HG03097 (cell line): ENCODE measurements around the gene CCDC88A.
"Not testable (repeated sequence)": the region's sequence is repeated elsewhere in the genome, so short reads cannot be mapped to it uniquely, and the experiment has no call there.

Experiments used
- ATAC-seq: cut with Tn5 transposase; IDR thresholded peaks from one replicate; pipeline ENCODE4 v1.9.1; 2021; ENCODE audit not compliant: unreplicated experiment, low FRiP score

CCDC88A gene

DNA sequence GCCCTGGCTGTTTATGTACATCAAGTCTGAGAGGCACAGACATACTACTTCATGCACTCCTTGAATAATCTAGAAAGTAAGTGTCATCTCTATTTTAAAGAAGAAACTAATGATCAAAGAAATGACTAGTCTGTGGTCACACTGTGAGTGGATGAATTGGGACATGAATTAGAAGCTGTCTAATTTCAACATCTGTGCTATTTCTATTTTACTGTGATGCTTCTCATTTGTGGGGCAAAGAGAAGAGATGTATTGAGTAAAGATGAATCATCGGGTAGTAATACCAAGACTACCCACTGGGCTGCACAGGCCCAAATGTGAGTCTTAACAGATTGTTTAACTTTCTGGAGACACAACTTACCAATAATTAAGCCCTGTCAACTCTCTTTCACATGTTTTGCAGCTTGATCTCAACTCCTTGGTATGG is 108.2 kb downstream of the CCDC88A start:
- peak; percentile 86 for ATAC-seq

DNA sequence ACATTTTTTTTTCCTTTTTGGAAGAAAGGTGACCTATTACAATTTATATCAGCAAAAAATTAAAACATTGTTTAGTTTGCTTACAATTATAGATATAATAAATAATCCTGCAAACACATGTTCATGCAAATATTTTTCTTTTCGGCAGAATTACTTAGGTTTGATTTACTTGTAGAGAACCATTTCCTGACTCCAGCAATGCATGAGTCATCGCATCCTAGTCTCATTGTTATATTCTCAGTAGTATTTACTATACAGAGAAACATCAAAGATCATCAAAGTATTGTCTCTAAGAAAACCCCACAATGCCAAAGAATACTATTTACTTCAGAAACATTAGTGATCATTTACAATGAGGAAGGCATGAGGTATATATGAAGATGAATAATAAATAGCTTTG is 110.2 kb downstream of the CCDC88A start:
- ATAC-seq: no peak

DNA sequence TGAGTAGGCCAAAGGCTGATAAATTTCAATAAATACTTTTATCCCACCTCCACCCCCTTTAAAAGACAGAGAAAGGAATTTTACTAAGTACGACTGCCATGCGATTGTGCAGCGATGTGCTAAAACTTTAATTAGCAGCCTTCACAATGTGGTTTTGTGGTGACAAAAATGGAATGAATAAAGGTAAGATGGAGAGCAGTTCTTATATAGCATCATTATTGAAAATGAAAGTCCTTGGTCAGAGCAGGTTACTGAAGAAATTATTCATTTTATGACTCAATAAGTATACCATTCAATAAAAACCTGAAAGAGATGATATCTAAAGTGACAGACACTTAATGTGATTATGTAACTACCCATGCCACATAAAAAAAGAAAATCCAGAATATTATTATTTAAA is 117.4 kb downstream of the CCDC88A start:
- ATAC-seq: peak; percentile 67

DNA sequence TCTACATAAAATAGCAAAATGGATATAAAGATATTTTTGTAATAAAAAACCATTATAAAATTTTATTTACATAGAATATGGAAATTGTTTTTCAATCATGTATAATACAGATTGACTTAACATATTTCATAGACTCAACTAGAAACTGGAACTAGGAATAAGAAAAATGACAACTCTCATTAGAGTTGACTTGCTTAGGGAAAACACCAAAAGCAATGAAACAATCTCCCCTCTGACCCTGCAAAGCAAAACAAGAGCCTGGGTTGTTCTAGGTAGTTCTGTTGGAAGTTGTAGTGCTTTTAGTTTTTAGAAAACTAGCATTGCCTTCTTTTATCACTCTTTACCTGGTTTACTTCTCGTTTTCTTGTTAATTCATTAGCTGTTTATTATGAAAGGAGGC is 118.4 kb downstream of the CCDC88A start:
- ATAC-seq: no peak

DNA sequence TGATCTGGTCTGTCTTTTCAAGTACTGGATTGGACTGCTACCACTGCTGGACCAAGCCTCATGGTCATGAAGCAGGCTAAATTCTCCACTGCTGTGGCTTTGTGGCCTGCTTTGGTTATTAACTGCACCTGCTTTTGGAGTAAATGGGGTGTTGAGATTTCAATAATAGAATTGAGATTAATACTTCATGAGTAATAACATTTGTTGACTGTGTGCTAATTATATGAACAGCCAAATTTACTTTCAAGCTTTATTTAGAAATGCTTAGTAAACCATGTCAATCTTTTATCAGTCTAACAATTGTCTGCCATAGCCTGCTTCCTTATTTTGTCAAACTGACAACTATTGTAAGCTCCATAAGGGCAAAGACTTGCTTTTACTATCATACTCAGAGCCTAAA is 123.3 kb downstream of the CCDC88A start:
- ATAC-seq: no peak

DNA sequence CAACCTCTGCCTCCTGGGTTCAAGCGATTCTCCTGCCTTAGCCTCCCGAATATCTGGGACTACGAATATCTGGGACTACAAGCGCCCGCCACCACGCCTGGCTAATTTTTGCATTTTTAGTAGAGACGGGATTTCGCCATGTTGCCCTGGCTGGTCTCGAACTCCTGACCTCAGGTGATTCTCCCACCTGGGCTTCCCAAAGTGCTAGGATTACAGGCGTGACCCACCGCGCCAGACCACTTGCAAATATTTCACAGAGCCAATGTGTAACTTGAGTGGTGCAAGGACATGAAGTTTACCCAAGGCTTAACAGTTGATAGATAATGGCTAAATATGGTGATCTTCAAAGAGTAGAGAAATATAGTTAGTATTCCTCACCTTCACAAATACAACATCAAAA is 136.6 kb downstream of the CCDC88A start:
- no peak for ATAC-seq

DNA sequence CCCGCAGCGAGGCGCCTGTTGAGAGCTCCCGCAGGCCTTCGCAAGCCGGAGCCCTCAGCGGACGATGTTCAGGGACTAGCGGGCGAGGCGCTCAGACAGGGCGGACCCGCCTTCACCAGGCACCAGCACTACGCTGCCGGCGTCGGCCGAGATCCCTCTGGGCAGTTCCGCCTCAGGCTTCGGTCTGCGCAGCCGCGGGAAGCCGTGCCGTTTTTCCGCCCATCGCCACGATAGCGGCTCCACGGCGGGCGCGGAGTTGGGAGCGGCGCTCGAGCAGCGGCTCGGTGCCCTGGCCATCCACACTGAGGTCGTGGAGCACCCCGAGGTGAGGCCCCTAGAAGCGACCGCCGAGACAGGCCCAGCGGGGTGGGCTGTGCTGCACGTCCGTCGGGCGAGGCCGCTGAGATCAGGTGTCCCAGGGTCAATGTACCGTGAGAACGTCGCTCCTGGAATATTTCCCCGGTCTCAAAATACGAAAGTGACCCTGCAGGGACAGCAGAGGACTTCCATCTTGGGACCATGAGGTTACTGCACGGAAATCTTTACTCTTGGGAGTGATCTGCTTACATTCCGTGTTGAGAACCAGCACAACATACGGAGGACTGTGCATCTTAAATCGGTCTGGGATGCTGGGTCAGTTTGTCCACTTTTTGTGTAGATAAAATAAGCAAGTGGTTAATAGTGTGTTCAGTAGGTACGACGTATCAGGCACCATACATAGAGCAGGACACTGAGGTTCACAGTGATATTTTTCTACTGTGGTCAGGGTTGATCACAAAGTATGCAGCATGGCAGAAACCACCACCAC is 137.3 kb downstream of the CCDC88A start:
- ATAC-seq: peak; percentile 98

DNA sequence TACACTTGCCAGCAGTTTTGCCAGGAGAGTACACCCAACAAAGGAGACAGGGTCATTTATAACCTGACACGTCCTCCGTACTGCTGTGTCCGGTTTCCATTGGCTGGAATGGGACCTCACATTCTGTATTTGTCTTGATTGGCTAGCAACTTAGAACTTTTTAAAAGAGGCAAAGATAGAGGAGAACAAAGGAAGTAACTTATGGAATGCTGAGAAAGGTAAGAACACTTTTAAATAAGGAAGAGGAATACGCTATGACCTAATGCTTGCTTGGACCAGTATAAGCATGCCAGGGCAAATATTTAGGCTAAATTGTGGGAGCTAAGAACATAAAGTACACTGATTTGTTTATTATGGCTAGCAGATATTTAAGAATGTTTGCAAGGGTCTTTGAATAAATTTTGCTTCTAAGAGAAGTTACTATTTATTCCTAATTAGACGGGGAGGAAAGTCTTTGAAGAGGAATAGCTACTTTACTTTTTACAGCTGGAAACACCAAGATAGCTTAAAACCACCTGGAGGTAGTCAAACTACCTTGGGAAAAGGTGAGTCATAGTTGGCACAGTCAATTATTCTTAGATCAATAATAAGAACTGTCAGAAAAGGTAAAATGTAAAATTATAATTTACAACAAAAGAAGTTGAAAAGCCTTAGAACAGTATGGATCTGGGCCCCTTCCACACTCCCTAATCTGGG is 138.7 kb downstream of the CCDC88A start:
- not testable (repeated sequence) for ATAC-seq

DNA sequence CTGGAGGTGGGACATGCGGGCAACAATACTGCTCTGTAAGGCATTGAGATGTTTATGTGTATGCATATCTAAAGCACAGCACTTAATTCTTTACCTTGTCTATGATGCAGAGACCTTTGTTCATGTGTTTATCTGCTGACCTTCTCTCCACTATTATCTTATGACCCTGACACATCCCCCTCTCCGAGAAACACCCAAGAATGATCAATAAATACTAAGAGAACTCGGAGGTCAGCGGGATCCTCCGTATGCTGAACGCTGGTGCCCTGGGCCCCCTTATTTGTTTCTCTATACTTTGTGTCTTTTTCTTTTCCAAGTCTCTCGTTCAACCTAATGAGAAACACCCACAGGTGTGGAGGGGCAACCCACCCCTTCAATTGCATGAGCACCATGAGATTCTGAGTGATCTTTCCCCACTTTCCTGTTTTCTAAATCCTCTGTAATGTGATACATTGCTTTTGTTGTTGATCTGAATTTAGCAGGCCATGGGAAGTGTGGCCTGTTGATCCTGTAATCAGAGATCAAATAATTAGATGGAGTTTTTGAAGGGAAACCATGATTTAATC is 139.7 kb downstream of the CCDC88A start:
- ATAC-seq: not testable (repeated sequence)

DNA sequence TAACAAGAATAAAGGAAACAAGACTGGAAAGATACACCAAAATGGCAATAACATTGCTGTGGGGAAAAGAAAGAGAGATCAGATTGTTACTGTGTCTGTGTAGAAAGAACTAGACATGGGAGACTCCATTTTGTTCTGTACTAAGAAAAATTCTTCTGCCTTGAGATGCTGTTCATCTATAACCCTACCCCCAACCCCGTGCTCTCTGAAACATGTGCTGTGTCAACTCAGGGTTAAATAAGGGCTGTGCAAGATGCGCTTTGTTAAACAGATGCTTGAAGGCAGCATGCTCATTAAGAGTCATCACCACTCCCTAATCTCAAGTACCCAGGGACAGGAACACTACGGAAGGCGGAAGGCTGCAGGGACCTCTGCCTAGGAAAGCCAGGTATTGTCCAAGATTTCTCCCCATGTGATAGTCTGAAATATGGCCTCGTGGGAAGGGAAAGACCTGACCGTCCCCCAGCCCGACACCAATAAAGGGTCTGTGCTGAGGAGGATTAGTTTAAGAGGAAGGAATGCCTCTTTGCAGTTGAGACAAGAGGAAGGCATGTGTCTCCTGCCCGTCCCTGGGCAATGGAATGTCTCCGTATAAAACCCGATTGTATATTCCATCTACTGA is 140.3 kb downstream of the CCDC88A start:
- not testable (repeated sequence) for ATAC-seq

DNA sequence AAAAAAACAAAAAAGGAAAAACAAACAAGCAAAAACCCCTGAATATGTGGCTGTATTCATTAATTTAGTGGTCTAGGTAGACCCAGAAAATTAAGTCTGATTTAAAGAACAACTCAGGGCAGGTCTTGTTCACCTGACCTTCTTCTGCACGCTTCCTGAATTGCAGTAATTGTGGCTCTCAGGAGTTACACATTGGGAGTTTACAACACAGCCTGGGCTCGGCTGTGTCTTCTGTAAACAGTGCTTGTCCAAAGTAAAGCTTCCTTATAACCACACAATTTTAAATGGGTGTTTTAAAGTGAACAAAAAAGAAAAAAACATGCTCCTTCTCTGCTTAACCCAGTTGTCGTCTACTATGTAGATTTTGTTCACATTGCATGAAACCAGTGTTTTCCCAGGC is 142.3 kb downstream of the CCDC88A start:
- no peak for ATAC-seq

DNA sequence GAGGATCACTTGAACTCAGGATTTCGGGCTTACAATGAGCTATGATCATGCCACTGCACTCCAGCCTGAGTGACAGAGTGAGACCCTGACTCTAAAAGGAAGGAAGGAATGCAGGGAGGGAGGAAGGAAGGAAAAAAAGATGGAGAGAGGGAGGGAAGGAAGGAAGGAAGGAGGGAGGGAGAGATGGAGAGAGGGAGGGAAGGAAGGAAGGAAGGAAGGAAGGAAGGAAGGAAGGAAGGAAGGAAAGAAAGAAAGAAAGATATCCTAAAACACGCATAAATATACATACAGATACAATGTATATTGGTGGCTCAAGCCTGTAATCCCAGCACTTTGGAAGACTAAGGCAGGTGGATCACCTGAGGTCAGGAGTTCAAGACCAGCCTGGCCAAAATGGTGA is 145.3 kb downstream of the CCDC88A start:
- not testable (repeated sequence) for ATAC-seq

DNA sequence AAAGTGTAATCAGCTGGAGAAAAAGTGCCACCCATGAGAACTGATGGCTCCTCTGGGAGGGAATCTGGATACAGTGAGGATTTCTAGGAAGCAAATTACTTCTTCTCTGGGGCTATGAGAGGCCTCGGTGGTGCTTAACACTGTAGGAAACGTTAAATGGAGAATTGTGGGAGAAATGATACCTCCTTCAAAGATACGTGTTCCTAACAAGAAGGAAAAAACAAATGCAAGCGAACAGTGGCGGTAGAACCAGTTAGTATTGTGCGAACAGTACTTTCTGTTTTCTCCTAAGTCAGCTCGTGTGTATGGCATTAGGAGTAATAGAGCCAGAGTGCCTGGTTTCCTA is 150.0 kb downstream of the CCDC88A start:
- ATAC-seq: no peak

DNA sequence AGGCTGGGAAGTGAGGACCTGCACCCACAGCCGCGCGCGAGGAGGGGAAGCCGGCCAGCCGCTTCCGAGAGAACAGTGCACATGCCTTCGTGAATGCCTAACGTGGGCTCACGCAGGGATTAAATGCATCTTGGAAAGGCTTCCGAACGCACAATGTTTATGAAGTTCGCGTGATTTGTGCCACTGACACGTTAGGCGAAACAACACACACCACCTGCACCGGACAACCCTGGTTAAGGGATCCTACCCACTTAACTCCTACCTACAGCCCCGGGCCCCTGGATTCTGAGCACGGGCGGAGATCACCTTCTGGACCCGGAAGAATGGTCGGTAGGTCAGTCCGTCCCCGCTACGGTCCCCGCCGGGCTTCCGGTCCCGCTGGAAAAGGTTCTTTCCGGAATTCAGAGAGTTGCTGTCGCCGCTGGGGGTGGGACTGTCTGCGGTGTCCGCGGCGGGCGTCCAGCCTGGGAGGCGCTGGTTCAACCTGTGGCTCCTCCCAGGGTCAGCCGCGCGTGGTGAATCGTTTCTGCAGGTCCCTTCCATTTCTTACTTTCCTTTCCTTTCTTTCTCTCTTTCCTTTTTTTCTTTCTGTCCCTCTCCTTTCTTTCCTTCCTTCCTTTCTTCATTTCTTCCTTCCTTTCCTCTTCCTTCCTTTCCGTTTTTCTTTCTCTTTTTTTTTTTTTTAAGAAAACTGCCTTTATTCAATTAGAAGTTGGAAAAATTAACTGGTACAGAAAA is 150.6 kb downstream of the CCDC88A start, which contains the start of gene MTIF2:
MTIF2 (minus strand) TSS at position 325 of the 738 bp plus-strand sequence. CDS start 5,373 bp downstream, outside the sequence.
- peak; percentile 97 for ATAC-seq

DNA sequence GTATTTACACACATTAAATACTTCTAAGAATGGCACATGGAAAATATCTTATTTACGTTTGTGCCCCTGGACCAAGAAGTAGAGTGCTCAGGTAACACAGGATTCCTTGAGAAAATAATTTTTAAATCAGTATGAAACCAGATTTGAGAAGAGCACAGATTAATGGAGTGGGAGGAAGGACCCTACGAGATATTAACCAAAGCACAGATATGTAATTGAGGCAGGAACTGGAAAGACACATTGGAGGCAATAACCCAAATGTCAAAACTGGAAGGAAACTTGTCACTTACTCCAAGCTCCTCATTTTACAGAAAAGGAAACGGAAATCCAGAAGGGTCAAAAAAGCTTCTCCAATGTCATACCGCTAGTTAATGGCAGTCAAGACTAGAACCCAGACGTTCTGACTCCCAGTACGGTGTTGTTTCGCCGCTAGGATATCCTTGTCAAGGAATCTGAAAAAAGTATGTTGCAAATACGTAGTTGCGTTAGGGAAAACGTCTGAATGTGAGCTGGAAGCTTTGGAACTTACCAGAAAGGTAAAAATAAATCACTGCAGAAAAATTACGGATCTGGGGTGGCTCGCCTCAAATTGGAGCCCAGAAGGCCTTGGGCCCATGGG is 151.3 kb downstream of the CCDC88A start:
- ATAC-seq: no peak

DNA sequence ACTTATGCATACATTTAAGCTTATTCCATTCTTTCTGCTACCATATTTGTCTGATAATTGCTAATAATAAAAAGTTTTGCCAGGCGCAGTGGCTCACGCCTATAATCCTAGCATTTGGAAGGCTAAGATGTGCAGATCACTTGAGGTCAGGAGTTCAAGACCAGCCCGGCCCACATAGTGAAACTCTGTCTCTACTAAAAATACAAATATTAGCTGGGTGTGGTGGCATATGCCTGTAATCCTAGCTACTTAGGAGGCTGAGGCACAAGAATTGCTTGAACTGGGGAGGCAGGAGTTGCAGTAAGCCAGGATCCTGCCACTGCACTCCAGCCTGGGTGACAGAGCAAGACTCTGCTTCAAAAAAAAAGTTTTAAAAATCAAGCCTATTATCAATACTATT is 160.1 kb downstream of the CCDC88A start:
- ATAC-seq: not testable (repeated sequence)

DNA sequence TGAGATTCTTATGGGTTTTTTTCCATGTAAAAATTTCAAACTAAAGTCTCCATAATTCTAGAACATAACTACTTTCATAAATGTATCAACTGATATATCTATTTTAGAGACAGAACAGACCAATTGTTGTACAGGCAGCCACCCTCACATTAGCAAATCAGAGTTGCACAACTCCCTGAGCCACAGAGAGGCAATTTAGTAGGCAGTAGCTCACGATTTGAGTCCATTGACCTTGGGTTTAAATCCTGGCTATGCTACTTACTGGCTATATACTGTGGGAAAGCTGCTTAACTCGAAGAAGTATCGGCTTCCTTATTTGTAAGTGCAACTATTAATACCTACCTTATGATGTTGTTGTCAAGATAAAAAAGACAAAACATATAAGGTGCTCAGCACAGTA is 166.8 kb downstream of the CCDC88A start:
- ATAC-seq: no peak

DNA sequence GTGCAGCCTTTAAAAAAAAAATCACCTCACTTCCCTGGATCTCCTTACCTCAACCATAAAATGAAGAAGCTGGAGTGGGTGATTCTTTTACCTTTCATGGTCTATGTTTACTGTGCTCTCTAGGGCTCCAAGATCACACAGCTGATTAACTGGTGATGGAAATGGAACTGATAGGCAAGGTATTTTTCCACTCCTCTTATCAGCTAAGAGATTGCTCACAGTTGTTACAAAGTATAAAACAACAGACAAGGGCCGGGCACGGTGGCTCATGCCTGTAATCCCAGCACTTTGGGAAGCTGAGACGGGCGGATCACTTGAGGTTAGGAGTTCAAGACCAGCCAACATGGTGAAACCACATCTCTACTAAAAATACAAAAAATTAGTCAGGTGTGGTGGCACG is 172.6 kb downstream of the CCDC88A start:
- ATAC-seq: no peak

DNA sequence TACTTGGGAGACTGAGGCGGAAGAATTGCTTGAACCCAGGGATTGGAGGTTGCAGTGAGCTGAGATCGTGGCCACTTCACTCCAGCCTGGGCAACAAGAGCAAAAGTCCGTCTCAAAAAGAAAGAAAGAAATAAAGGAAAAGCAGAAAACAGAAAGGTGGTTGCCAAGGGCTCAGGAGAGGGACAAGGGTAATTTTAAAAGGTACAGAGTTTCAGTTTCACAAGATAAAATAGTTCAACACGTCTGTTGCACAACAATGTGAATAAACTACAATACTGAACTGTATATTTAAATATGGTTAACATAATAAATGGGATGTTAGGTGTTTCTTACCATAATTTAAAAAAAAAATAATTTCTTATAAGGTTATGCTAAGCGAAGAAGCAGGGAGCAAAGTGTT is 174.2 kb downstream of the CCDC88A start:
- no peak for ATAC-seq

DNA sequence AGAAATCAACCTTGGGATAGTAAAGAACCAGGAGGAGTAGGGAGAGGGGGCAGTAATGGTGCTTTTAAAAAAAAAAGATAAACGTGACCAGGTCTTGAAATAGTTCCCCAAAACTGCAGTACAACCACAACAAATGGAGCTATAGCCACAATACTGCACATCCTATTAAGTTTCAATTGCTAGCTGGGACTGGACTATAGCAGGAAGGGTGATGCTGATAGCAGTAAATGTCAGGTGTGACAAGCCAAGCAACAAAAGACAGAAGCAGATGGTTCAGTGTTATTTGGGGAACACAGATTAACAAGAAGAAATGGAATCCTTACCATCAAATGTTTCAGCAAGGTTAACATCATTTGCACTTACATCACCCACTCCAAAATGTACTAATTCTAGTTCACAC is 177.0 kb downstream of the CCDC88A start:
- ATAC-seq: no peak
